ENCODE data around the gene NUP210L. TPM values are rescaled to one million over a fixed set of nuclear protein-coding genes. Genes with fewer than 3 reads are reported as not detected.

NUP210L gene
- total and polyA plus RNA-seq, 2 of the 13 experiments (the other 11 are each of a cell fraction or from before 2014, with no cell fraction given), result not detected

- peak; percentile 14; the same call in 1 of the 2 replicates for TF ChIP-seq SMAD3 (CRISPR knock-in tag; IDR thresholded peaks at IDR 0.05)
- TF ChIP-seq ZFP90 (CRISPR knock-in tag; IDR thresholded peaks at IDR 0.05; ENCODE audit: borderline replicate concordance), result peak; percentile 24; the same call in 1 of the 2 replicates
- TF ChIP-seq GFI1 (CRISPR knock-in tag; IDR thresholded peaks at IDR 0.05; ENCODE audit: borderline replicate concordance), result no peak
- TF ChIP-seq YY1 (IDR thresholded peaks at IDR 0.05; ENCODE audit: insufficient read depth, insufficient replicate concordance, low read depth, low read length), result peak; percentile 72
- peak; percentile 75; the same call in 1 of the 2 replicates for TF ChIP-seq ARID4A (CRISPR knock-in tag; IDR thresholded peaks at IDR 0.05; ENCODE audit: borderline replicate concordance)
- TF ChIP-seq SOX13 (IDR thresholded peaks at IDR 0.05), result no peak
- TF ChIP-seq SOX13 (CRISPR knock-in tag; conservative IDR thresholded peaks at IDR 0.05 in 1 of 2, IDR thresholded peaks at IDR 0.05 in 1 of 2), result 0 out of 4 replicates have a peak, but pooled peaks of 1 of the 2 experiments have one; percentile 15
- peak; percentile 86 for TF ChIP-seq ZFY (CRISPR knock-in tag; IDR thresholded peaks at IDR 0.05)
- no peak; the same call in 1 of the 2 replicates for TF ChIP-seq PBX3 (CRISPR knock-in tag; IDR thresholded peaks at IDR 0.05; ENCODE audit: borderline replicate concordance)
- peak; percentile 64; the same call in 1 of the 2 replicates for TF ChIP-seq AKNA (CRISPR knock-in tag; IDR thresholded peaks at IDR 0.05; ENCODE audit: borderline replicate concordance)
- no peak for TF ChIP-seq ZNF546 (CRISPR knock-in tag; conservative IDR thresholded peaks at IDR 0.05)
- TF ChIP-seq HDAC2 (CRISPR knock-in tag; IDR thresholded peaks at IDR 0.05), result peak; percentile 14; the same call in 1 of the 2 replicates
- TF ChIP-seq BHLHE40 (IDR thresholded peaks at IDR 0.05; ENCODE audit: low read length), result no peak
- peak; percentile 64; the same call in 1 of the 2 replicates for TF ChIP-seq NFKB2 (CRISPR knock-in tag; IDR thresholded peaks at IDR 0.05; ENCODE audit: borderline replicate concordance)
- no peak for TF ChIP-seq RELA (CRISPR knock-in tag; IDR thresholded peaks at IDR 0.05)
- TF ChIP-seq MLLT10 (CRISPR knock-in tag; IDR thresholded peaks at IDR 0.05), result no peak
- TF ChIP-seq ZSCAN25 (CRISPR knock-in tag; IDR thresholded peaks at IDR 0.05), result peak; percentile 16; the same call in 1 of the 2 replicates
Measured at GRCh38 chr1:153963030-153963849, 191.6 kb downstream of the NUP210L start, which contains the start of gene SLC39A1 (continued).

Data from HepG2 (cell line).